Vagina (tissue), 2 donors: ENCODE data around the gene NMRAL1. TPM values are rescaled to one million over a fixed set of nuclear protein-coding genes. Genes with fewer than 3 reads are reported as not detected.

Experiments used
- DNase-seq, 2 donors: peaks; one replicate each; pipeline ENCODE4 v3.0.0-alpha.2; 2017; ENCODE audit errors: extremely low spot score in 2 of 2
- H3K27ac ChIP-seq: fragments of 200-600 bp; sonication (generic); one replicate; pipeline ENCODE4 v1.5.1; 2019
- H3K27me3 ChIP-seq: fragments of 200-600 bp; sonication (generic); one replicate; pipeline ENCODE4 v1.5.1; 2019
- H3K36me3 ChIP-seq, 2 donors: fragments of 200-600 bp; sonication (generic); one replicate each; pipeline ENCODE4 v1.5.1; 2017 to 2019
- H3K4me1 ChIP-seq: fragments of 200-600 bp; sonication (generic); one replicate; pipeline ENCODE4 v1.5.1; 2019
- H3K4me3 ChIP-seq, 2 donors: fragments of 200-600 bp; sonication (generic); 1 replicate in 1 of 2; 2 replicates in 1 of 2; pipeline ENCODE4 v1.5.1; 2016 to 2019
- H3K9me3 ChIP-seq: fragments of 200-600 bp; sonication (generic); one replicate; pipeline ENCODE4 v1.5.1; 2019
- POLR2A ChIP-seq, 2 donors: fragments of 450-650 bp; IDR thresholded peaks; one replicate each; pipeline ENCODE4 v1.6.1; 2017; ENCODE audit warnings: antibody characterized with exemption in 2 of 2, mild to moderate bottlenecking in 2 of 2, moderate library complexity in 2 of 2
- POLR2AphosphoS5 ChIP-seq, 2 donors: sonication (generic); formaldehyde crosslinking; IDR thresholded peaks; one replicate each; pipeline ENCODE4 v1.9.0; 2017; ENCODE audit warnings: antibody characterized with exemption in 2 of 2, mild to moderate bottlenecking in 2 of 2, low read depth in 1 of 2; ENCODE audit not compliant: insufficient read depth in 1 of 2
- intact Hi-C: fragments of 100-400 bp; cut with DNase I; formaldehyde crosslinking; loops from one replicate; pipeline ENCODE4 v1.15.1; 2023
- total RNA-seq: library from RNA; depleted of rRNA; stranded (reverse); fragments of >200 nt; gene quantifications from one replicate; pipeline ENCODE4 v1.2.3, GENCODE V29; 2016
- TF ChIP-seq, protein P1 (sequence below), 3 experiments: fragments of 450-650 bp in 2 of 3; fragments of 200-600 bp in 1 of 3; sonication (generic) in 1 of 3; IDR thresholded peaks; one replicate each; pipeline ENCODE4 v1.5.1; 2017 to 2019; ENCODE audit warnings: antibody characterized with exemption in 3 of 3, mild to moderate bottlenecking in 2 of 3, moderate library complexity in 2 of 3

Gene NMRAL1
- total RNA-seq, 1 donor from 2014 or later, result 35.6 TPM

DNA sequence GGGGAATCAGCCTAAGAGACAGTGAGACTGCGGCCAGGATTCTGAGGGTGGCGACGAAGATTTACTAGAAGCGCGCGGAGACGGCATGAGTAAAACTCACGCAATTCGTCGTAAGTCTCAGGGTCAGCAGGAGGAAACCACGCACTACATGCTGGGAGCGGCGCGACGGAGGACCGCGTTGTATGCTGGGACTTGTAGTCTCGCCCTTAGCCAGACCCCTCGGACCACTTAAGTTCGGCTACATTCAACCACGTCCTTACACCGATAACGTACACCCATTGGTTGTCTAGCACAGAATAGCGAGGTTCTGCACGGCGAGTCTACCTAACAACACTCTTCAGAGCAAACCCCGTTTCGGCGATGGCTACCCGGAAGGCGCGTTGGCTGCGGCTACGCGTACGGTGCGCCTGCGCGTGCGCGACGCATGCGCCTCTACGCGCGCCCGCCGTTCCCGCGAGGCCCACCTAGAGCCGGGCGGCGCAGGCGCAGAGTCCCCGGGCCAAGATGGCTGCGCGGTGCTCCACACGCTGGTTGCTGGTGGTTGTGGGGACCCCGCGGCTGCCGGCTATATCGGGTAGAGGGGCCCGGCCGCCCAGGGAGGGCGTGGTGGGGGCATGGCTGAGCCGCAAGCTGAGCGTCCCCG, 48.9 kb downstream of the NMRAL1 start, which contains the start of gene DNAJA3:
Gene DNAJA3 (plus strand): TSS at position 491 of the 643 bp plus-strand sequence. CDS start 14 bp downstream, at position 505.
- H3K27ac ChIP-seq, result peak within 1 kb of the TSS; percentile 87
- H3K27me3 ChIP-seq, result no peaks in the 10 kb centered on the region
- peaks cover 23% of the 10 kb centered on the region for H3K4me1 ChIP-seq
- no peaks in the 10 kb centered on the region for H3K36me3 ChIP-seq
- intact Hi-C loops, result no loop called here
- H3K9me3 ChIP-seq, result no peaks in the 10 kb centered on the region
- DNase-seq, result peak in 1 of 2 donors; percentile 93
- peak within 1 kb of the TSS; percentile 58 to 78 for H3K4me3 ChIP-seq
- TF ChIP-seq POLR2A (IDR thresholded peaks at IDR 0.05) (peak in 1 of 2 donors; percentile 78), POLR2AphosphoS5 (IDR thresholded peaks at IDR 0.05; ENCODE audit: insufficient read depth in 1 of 2, low read depth in 1 of 2) (peak; percentile 80 to 88)
- TF ChIP-seq, protein P1, sequence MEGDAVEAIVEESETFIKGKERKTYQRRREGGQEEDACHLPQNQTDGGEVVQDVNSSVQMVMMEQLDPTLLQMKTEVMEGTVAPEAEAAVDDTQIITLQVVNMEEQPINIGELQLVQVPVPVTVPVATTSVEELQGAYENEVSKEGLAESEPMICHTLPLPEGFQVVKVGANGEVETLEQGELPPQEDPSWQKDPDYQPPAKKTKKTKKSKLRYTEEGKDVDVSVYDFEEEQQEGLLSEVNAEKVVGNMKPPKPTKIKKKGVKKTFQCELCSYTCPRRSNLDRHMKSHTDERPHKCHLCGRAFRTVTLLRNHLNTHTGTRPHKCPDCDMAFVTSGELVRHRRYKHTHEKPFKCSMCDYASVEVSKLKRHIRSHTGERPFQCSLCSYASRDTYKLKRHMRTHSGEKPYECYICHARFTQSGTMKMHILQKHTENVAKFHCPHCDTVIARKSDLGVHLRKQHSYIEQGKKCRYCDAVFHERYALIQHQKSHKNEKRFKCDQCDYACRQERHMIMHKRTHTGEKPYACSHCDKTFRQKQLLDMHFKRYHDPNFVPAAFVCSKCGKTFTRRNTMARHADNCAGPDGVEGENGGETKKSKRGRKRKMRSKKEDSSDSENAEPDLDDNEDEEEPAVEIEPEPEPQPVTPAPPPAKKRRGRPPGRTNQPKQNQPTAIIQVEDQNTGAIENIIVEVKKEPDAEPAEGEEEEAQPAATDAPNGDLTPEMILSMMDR (IDR thresholded peaks at IDR 0.05), result no peak

DNA sequence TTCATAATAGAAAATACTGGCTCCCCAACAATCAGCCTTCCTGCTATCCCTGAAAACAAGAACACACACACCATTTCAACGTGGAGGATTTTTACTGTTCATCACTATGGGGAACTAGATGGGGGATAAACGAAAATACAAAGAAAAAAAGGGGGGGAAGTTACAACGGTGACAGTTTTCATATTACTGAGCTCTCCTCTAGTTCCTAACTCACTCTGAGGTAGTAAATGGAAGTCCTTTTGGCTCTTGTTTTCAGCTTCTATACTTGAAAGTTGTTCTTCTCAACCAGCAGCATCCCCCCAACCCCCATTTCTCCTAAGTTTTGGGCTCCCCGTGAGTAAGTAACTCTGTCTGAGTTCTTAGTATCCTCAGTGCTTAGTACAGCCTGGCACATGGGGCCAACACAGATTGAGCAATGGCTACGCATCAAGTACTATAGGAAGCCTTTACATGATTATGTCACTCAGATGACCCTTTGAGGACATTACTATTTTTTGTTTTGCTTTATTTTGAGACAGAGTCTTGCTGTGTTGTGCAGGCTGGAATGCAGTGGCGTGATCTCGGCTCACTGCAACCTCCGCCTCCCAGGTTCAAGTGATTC, 53.8 kb downstream of the NMRAL1 start:
- H3K36me3 ChIP-seq, result no peaks in the 10 kb centered on the region
- H3K27me3 ChIP-seq, result no peaks in the 10 kb centered on the region
- H3K9me3 ChIP-seq, result no peaks in the 10 kb centered on the region
- no peak for DNase-seq
- no peak overlapping the region for H3K4me3 ChIP-seq
- no peak for TF ChIP-seq POLR2AphosphoS5 (IDR thresholded peaks at IDR 0.05; ENCODE audit: insufficient read depth in 1 of 2, low read depth in 1 of 2)
- TF ChIP-seq, protein P1 (IDR thresholded peaks at IDR 0.05), result no peak
- TF ChIP-seq POLR2A (IDR thresholded peaks at IDR 0.05), result no peak
- H3K27ac ChIP-seq, result no peak overlapping the region
- peaks cover 12% of the 10 kb centered on the region for H3K4me1 ChIP-seq
- intact Hi-C loops, result no loop called here

DNA sequence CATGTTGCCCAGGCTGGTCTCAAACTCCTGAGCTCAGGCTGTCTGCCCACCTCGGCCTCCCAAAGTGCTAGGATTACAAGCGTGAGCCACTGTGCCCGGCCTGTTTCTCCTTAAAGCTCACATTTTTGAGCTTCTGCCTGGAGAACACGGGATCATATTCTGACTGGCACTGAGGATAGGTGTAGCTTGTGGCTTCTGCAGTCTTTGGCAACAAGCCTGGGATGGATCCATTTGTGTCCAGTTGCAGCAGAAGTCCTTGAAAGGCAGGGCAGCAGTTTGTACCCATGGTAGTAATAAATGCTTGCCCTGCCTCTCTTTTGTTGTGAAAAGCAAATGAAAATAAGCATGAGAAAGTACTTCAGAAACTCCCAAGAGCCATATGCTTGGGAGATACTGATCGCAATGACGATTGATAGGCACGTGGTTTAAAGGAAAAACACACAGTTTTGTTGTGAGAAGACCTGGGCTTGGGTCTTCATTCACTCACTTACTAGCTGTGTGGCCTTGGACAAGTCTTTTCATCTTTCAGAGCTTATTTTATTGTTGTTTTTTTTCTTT, 54.9 kb downstream of the NMRAL1 start:
- H3K27me3 ChIP-seq, result no peaks in the 10 kb centered on the region
- DNase-seq, result no peak
- no peak overlapping the region for H3K27ac ChIP-seq
- H3K4me3 ChIP-seq, result no peak overlapping the region
- intact Hi-C loops, result no loop called here
- H3K9me3 ChIP-seq, result no peaks in the 10 kb centered on the region
- no peaks in the 10 kb centered on the region for H3K36me3 ChIP-seq
- TF ChIP-seq, protein P1 (IDR thresholded peaks at IDR 0.05), result no peak
- no peak for TF ChIP-seq POLR2AphosphoS5 (IDR thresholded peaks at IDR 0.05; ENCODE audit: insufficient read depth in 1 of 2, low read depth in 1 of 2)
- no peak for TF ChIP-seq POLR2A (IDR thresholded peaks at IDR 0.05)
- peaks cover 16% of the 10 kb centered on the region for H3K4me1 ChIP-seq

DNA sequence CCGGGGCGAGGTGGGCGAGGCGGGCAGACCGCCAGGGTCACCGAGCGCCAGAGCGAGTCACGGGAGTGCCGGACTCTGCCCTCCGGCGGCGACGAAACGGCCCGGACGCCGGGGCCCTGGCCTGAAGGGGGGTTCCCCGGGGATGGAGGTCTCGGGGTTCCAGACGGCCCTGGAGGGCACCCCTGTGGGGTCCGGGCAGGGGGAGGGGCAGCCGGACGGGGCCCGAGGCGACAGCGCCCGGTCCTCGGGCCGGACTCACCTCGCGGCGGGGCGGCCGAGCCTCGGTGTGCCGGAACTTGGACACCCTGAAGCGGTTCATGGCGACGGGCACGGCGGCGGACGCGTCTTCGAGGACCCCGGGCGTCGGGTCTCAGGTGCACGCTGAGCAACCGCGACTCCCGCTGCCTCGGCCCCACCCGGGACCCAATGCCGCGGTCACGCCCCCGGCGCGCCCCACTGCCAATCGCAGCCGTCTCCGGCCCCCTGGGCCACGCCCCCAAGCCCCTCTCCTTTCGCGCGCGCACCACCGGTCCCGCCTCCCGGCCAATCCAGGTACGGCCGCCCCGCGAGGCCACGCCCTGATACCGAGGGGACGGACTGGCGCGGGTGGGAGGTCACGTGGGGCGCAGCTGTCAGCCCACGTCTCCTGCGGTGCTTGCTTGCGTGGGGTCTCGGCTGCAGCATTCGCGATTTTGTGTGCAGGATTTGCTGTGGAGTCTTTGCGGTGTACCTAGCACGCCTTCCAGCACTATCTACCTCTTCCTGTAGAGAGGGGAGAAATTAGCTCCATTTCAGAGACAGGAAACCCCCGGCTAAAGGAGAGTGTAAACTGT, 58.0 kb downstream of the NMRAL1 start, which contains the start of gene CORO7:
Gene CORO7 (minus strand): TSS at position 397 of the 833 bp plus-strand sequence. CDS start 78 bp downstream, at position 319.
- H3K27ac ChIP-seq, result peak within 1 kb of the TSS; percentile 73
- no peaks in the 10 kb centered on the region for H3K9me3 ChIP-seq
- peak; percentile 50 to 80 for TF ChIP-seq POLR2AphosphoS5 (IDR thresholded peaks at IDR 0.05; ENCODE audit: insufficient read depth in 1 of 2, low read depth in 1 of 2)
- TF ChIP-seq, protein P1 (IDR thresholded peaks at IDR 0.05), result no peak
- TF ChIP-seq POLR2A (IDR thresholded peaks at IDR 0.05), result peak in 1 of 2 donors; percentile 58
- H3K36me3 ChIP-seq, result peaks cover 0 to 9% of the 10 kb centered on the region in 2 donors
- H3K4me1 ChIP-seq, result peaks cover 16% of the 10 kb centered on the region
- intact Hi-C loops, result no loop called here
- no peaks in the 10 kb centered on the region for H3K27me3 ChIP-seq
- peak within 1 kb of the TSS; percentile 99 for H3K4me3 ChIP-seq
- no peak for DNase-seq
